Fibroblast of mammary gland (primary cell): ENCODE measurements around the gene CORO2B.

ENCODE experiments used
- DNase-seq: peaks from one replicate; pipeline ENCODE4 v3.0.0-alpha.2; 2010; ENCODE audit warnings: low read depth
- H3K4me3 ChIP-seq: 2 replicates; pipeline ENCODE4 v1.5.1; 2011; ENCODE audit warnings: low read depth, mild to moderate bottlenecking, low read length, moderate library complexity; ENCODE audit not compliant: control insufficient read depth
- CTCF ChIP-seq: conservative IDR thresholded peaks from 2 replicates; pipeline ENCODE4 v1.5.1; 2011; ENCODE audit warnings: low read depth, low read length, inconsistent platforms; ENCODE audit not compliant: control insufficient read depth, insufficient read depth

Gene CORO2B

DNA sequence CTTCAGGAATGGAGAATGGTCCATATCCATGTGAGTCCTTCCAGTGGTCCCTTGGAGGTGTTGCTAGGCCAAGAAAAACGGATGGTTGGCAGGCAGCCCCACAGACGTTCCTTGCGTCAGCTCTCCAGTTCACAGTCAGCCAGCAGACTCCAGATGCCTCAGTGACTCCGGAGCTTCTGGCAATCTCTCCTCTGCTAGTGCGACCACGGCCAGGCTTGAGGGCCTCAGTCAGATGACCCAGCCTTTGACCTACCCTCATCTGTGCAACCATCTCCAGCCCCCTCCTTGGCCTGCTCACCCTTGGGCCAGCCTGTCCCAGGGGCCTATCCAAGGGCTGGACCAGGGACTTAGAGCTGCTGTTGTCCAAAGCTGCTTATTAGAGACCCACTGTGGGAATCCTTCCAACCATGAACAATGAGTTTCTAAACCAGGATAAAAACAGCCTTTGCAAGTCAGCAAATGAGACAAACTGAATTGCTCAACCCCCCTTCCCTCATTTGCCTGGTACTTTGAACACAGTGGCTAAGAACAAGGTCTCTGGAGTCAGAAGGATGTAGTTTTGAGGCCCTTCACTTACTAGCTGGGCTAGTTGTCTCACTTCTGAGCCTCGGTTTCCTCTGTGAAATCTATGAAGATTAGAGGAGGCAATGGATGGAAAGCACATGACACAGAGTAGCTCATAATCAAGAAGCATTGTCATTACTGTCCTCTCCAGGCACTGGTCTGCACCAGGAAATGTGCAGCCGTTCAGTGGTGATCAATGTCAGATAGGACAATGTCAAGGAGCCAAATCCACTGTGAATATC lies 197.1 kb downstream of the CORO2B start:
- no peak overlapping the region for H3K4me3 ChIP-seq
- TF ChIP-seq CTCF: no peak
- peak; percentile 67 for DNase-seq

GRCh38 chr15:68776477-68777270 lies 197.9 kb downstream of the CORO2B start:
- TF ChIP-seq CTCF: no peak
- DNase-seq: no peak

More at GRCh38 chr15:68776477-68777270, 197.9 kb downstream of the CORO2B start:
- no peak overlapping the region for H3K4me3 ChIP-seq
